ENCODE data around the gene UBFD1. TPM values are rescaled to one million over a fixed set of nuclear protein-coding genes. Genes with fewer than 3 reads are reported as not detected.

Gene UBFD1
- total and polyA plus RNA-seq, 2 of the 8 experiments (the other 6 are each of a cell fraction or from before 2014, with no cell fraction given): 66.3 to 106 TPM

GRCh38 chr16:23609929-23610328 is 52.4 kb downstream of the UBFD1 start:
- no peak overlapping the region for H4K8ac ChIP-seq (ENCODE audit: extremely low read depth, insufficient read depth, low read length)
- H4K91ac ChIP-seq (replicated peaks; ENCODE audit: insufficient read length, low read length): no peak overlapping the region
- no peak overlapping the region for H3K56ac ChIP-seq (replicated peaks; ENCODE audit: insufficient read length, low read depth, low read length)
- no peak overlapping the region for H2AK5ac ChIP-seq (ENCODE audit: low read depth, low read length)
- CTCF ChIA-PET (ENCODE audit: partially characterized antibody): interaction anchor here (0.6 to 1.5 kb wide), 3 partner anchors 12 to 927 kb away, joined by 3 to 5 read pairs (median 4); partner anchors contain the start of gene NDUFAB1
- DNase-seq (ENCODE audit: low read depth in 1 of 2, low spot score in 2 of 2) (no peak), FAIRE-seq (no peak)
- no peak overlapping the region for H3K4me2 ChIP-seq (ENCODE audit: insufficient read depth in 1 of 2, low read depth in 2 of 2, low read length in 2 of 2)
- H3K4ac ChIP-seq (replicated peaks; ENCODE audit: insufficient read length, low read depth, low read length): no peak overlapping the region
- H3K9ac ChIP-seq (replicated peaks in 1 of 4; ENCODE audit: extremely low read depth in 1 of 4, low read depth in 3 of 4, low read length in 3 of 4): no peak overlapping the region
- WGBS, 2 experiments (ENCODE audit: extremely low coverage in 1 of 2, insufficient coverage in 1 of 2, insufficient read length in 1 of 2, insufficient replicate concordance in 2 of 2, low coverage in 1 of 2, low lambda C conversion rate in 2 of 2, missing lambda C conversion rate in 1 of 2): 100% methylated on average over 1 of the region's 1 CpG; no CpG with 5 or more reads in 1 of the 2 experiments
- no peak overlapping the region for H2BK5ac ChIP-seq (ENCODE audit: low read depth, low read length)
- H3K4me3 ChIP-seq (ENCODE audit: extremely low read depth in 1 of 4, insufficient read depth in 2 of 4, low read depth in 3 of 4, low read length in 4 of 4): no peak overlapping the region
- peaks cover 0 to 2% of the 10 kb centered on the region in 2 experiments for H4K20me1 ChIP-seq (replicated peaks in 1 of 2; ENCODE audit: control insufficient read depth in 1 of 2, insufficient read depth in 2 of 2, low read length in 2 of 2)
- no peaks in the 10 kb centered on the region for H3K4me1 ChIP-seq (replicated peaks in 1 of 4; ENCODE audit: control insufficient read depth in 3 of 4, insufficient read depth in 4 of 4, low read length in 3 of 4)
- no peak overlapping the region for H2BK12ac ChIP-seq (ENCODE audit: low read depth, low read length)
- no peak overlapping the region for H4K5ac ChIP-seq (ENCODE audit: insufficient read length, low read depth, low read length)
- H3K9me3 ChIP-seq (ENCODE audit: insufficient read depth in 2 of 2, low read depth in 1 of 2, low read length in 1 of 2): no peaks in the 10 kb centered on the region
- no peak overlapping the region for H3K23ac ChIP-seq (ENCODE audit: insufficient read length)
- no peak overlapping the region for H3K18ac ChIP-seq (ENCODE audit: extremely low read depth, low read length)
- H3K23me2 ChIP-seq (ENCODE audit: low read depth, low read length): no peaks in the 10 kb centered on the region
- H3K79me1 ChIP-seq (ENCODE audit: low read depth, low read length): no peaks in the 10 kb centered on the region
- H3K79me2 ChIP-seq (ENCODE audit: control insufficient read depth in 1 of 2, insufficient read depth in 2 of 2, low read length in 2 of 2): no peaks in the 10 kb centered on the region
- POLR2A ChIA-PET (ENCODE audit: partially characterized antibody): interaction anchor here (0.6 to 1.7 kb wide), 3 partner anchors 11 to 359 kb away, joined by 4 to 5 read pairs (median 4); partner anchors contain the start of gene NDUFAB1
- H2BK120ac ChIP-seq (replicated peaks; ENCODE audit: low read depth, low read length): no peak overlapping the region
- H3K36me3 ChIP-seq (ENCODE audit: control insufficient read depth in 2 of 4, insufficient read depth in 4 of 4, low read length in 3 of 4): peaks cover 8 to 53% (median 14%) of the 10 kb centered on the region in 4 experiments
- H3K27ac ChIP-seq (ENCODE audit: low read depth, low read length): no peak overlapping the region
- H3K14ac ChIP-seq (ENCODE audit: insufficient read length): no peak overlapping the region
- TF ChIP-seq POLR2A (IDR thresholded peaks at IDR 0.05; ENCODE audit: control extremely low read depth in 1 of 2, low read depth in 2 of 2, low read length in 2 of 2) (no peak), MAFK (IDR thresholded peaks at IDR 0.05; ENCODE audit: low read depth, low read length) (no peak), CBX5 (IDR thresholded peaks at IDR 0.05; ENCODE audit: low read depth, low read length) (no peak), E2F6 (IDR thresholded peaks at IDR 0.05) (no peak), SAP30 (IDR thresholded peaks at IDR 0.05; ENCODE audit: insufficient read depth, insufficient replicate concordance, low read length) (no peak)
- H2BK15ac ChIP-seq (ENCODE audit: low read length): no peak overlapping the region
- no peak overlapping the region for H2BK20ac ChIP-seq (ENCODE audit: low read length)
- H3K27me3 ChIP-seq (replicated peaks in 1 of 4; ENCODE audit: control insufficient read depth in 3 of 4, extremely low read depth in 1 of 4, insufficient read depth in 3 of 4, low read length in 3 of 4): no peaks in the 10 kb centered on the region
- H2AFZ ChIP-seq (ENCODE audit: low read length): no peak overlapping the region

Data from H1 (cell line).